Glomerular endothelial cell (primary cell): ENCODE measurements around the gene PHACTR3. TPM values are rescaled to one million over a fixed set of nuclear protein-coding genes. Genes with fewer than 3 reads are reported as not detected.
"Not testable (repeated sequence)": the region's sequence is repeated elsewhere in the genome, so short reads cannot be mapped to it uniquely, and the experiment has no call there.

Experiments used
- DNase-seq: peaks from one replicate; pipeline ENCODE4 v3.0.0-alpha.2; 2011; ENCODE audit warnings: low read depth, low spot score; ENCODE audit errors: extremely low read depth
- total RNA-seq: library from RNA; depleted of rRNA; stranded (reverse); fragments of >200 nt; gene quantifications from 2 replicates; pipeline ENCODE4 v1.2.3, GENCODE V29; 2015

Gene PHACTR3
- total RNA-seq: not detected in 2 replicates

- DNase-seq: no peak
These were observed at the start of gene PHACTR3 for GRCh38 chr20:59603781-59604541. TSS of gene PHACTR3 (plus strand) at chr20:59604540. CDS start at chr20:59605015, 475 bp downstream.

GRCh38 chr20:59557733-59558529 lies 46.4 kb upstream of the PHACTR3 start:
- not testable (repeated sequence) for DNase-seq

GRCh38 chr20:59559024-59559817 lies 45.1 kb upstream of the PHACTR3 start:
- no peak for DNase-seq

- no peak for DNase-seq
These were observed 44.5 kb upstream of the PHACTR3 start for GRCh38 chr20:59559863-59560262.

GRCh38 chr20:59560588-59561227 lies 43.6 kb upstream of the PHACTR3 start:
- no peak for DNase-seq

- DNase-seq: no peak
These were observed 43.1 kb upstream of the PHACTR3 start for GRCh38 chr20:59561228-59561605.

- no peak for DNase-seq
These were observed 42.6 kb upstream of the PHACTR3 start for GRCh38 chr20:59561614-59562277.

- no peak for DNase-seq
These were observed 40.2 kb upstream of the PHACTR3 start for GRCh38 chr20:59564171-59564570.

- no peak for DNase-seq
These were observed 39.4 kb upstream of the PHACTR3 start for GRCh38 chr20:59564943-59565342.

- DNase-seq: no peak
These were observed 38.4 kb upstream of the PHACTR3 start for GRCh38 chr20:59565768-59566461.

GRCh38 chr20:59566631-59567524 lies 37.5 kb upstream of the PHACTR3 start:
- DNase-seq: no peak

- no peak for DNase-seq
These were observed 36.5 kb upstream of the PHACTR3 start for GRCh38 chr20:59567585-59568508.

- DNase-seq: no peak
These were observed 35.8 kb upstream of the PHACTR3 start for GRCh38 chr20:59568509-59569024.

GRCh38 chr20:59569305-59569704 lies 35.0 kb upstream of the PHACTR3 start:
- DNase-seq: no peak

- no peak for DNase-seq
These were observed 33.2 kb upstream of the PHACTR3 start for GRCh38 chr20:59571151-59571550.

GRCh38 chr20:59571551-59572314 lies 32.6 kb upstream of the PHACTR3 start:
- DNase-seq: peak; percentile 3

- DNase-seq: no peak
These were observed 31.8 kb upstream of the PHACTR3 start for GRCh38 chr20:59572515-59572914.
